OCI-LY7 (cell line): ENCODE results near the gene SELENOM. TPM values are rescaled to one million over a fixed set of nuclear protein-coding genes. Genes with fewer than 3 reads are reported as not detected.

ENCODE experiments used
- BruUV-seq: library from RNA; stranded (reverse); fragments of 400-500 nt; replicated peaks from 2 replicates; lab custom pipeline; 2021; lab: Mats Ljungman, UMichigan
- CTCF ChIA-PET: fragments of 300-600 bp; sonication (Branson Sonifier 250); formaldehyde crosslinking; loops from one replicate; lab custom pipeline; 2022; ENCODE audit warnings: antibody characterized with exemption; ENCODE audit not compliant: unreplicated experiment; lab: Charles Lee
- POLR2A ChIA-PET: fragments of 300-600 bp; sonication (Branson Sonifier 250); formaldehyde crosslinking; loops from one replicate; lab custom pipeline; 2022; ENCODE audit warnings: antibody characterized with exemption; lab: Charles Lee
- DNase-seq: peaks from one replicate; pipeline ENCODE4 v3.0.0-alpha.2; 2015; ENCODE audit warnings: low spot score
- H2AFZ ChIP-seq: fragments of 200-600 bp; sonication (generic), shearing (Covaris generic); 2 replicates; pipeline ENCODE4 v1.6.1; 2014; ENCODE audit warnings: mild to moderate bottlenecking, antibody characterized with exemption, low read length, moderate library complexity
- H3K27ac ChIP-seq: fragments of 200-600 bp; sonication (generic); 2 replicates; pipeline ENCODE4 v1.5.1; 2014; ENCODE audit warnings: mixed run types, low read depth, mild to moderate bottlenecking, moderate library complexity, low read length, inconsistent platforms; ENCODE audit not compliant: poor library complexity, severe bottlenecking
- H3K36me3 ChIP-seq: fragments of 200-600 bp; sonication (generic); 2 replicates; pipeline ENCODE4 v1.6.1; 2014; ENCODE audit warnings: mild to moderate bottlenecking, antibody characterized with exemption, low read length, moderate library complexity, mixed read lengths; ENCODE audit not compliant: insufficient read depth
- H3K4me1 ChIP-seq: fragments of 200-600 bp; sonication (generic); 2 replicates; pipeline ENCODE4 v1.5.1; 2014; ENCODE audit warnings: mild to moderate bottlenecking, low read length; ENCODE audit not compliant: insufficient read depth, poor library complexity, severe bottlenecking
- H3K4me2 ChIP-seq: fragments of 200-600 bp; sonication (generic); 2 replicates; pipeline ENCODE4 v1.6.1; 2014; ENCODE audit warnings: mild to moderate bottlenecking, low read length
- H3K4me3 ChIP-seq: fragments of 200-600 bp; sonication (generic); 2 replicates; pipeline ENCODE4 v1.5.1; 2014; ENCODE audit warnings: mild to moderate bottlenecking, low read depth, low read length; ENCODE audit not compliant: poor library complexity, severe bottlenecking
- H3K79me2 ChIP-seq: fragments of 200-600 bp; sonication (generic); 2 replicates; pipeline ENCODE4 v1.6.1; 2016; ENCODE audit warnings: low read depth, mild to moderate bottlenecking, low read length, moderate library complexity, mixed read lengths; ENCODE audit not compliant: insufficient read depth
- H3K9me2 ChIP-seq: fragments of 200-600 bp; sonication (generic); 2 replicates; pipeline ENCODE4 v1.6.1; 2016; ENCODE audit warnings: mild to moderate bottlenecking, low read length, mixed read lengths; ENCODE audit not compliant: insufficient read depth
- H3K9me3 ChIP-seq: fragments of 200-600 bp; sonication (generic); 2 replicates; pipeline ENCODE4 v1.6.1; 2014; ENCODE audit warnings: mild to moderate bottlenecking, mixed run types, low read length, mixed read lengths
- H4K20me1 ChIP-seq: fragments of 200-600 bp; sonication (generic); 2 replicates; pipeline ENCODE4 v1.6.1; 2014; ENCODE audit warnings: mild to moderate bottlenecking, antibody characterized with exemption, low read length, moderate library complexity, mixed read lengths; ENCODE audit not compliant: insufficient read depth
- EZH2phosphoT487 ChIP-seq: fragments of 200-600 bp; sonication (generic); IDR thresholded peaks from 2 replicates; pipeline ENCODE4 v1.6.1; 2018; ENCODE audit warnings: low read depth, borderline replicate concordance, mild to moderate bottlenecking, mixed run types, antibody characterized with exemption, low read length, moderate library complexity, mixed read lengths
- intact Hi-C: fragments of 100-400 bp; cut with micrococcal nuclease; formaldehyde crosslinking; loops from one replicate; pipeline ENCODE4 v1.10.0; 2022; ENCODE audit not compliant: unreplicated experiment
- total RNA-seq, 2 experiments: library from RNA; depleted of rRNA in 1 of 2; stranded (reverse); fragments of >200 nt in 1 of 2; shearing (Covaris generic) in 1 of 2; gene quantifications; 2 replicates each; pipeline ENCODE4 v1.2.3, GENCODE V29; 2014 to 2022
- TF ChIP-seq, protein P1 (sequence below): fragments of 200-600 bp; sonication (generic); conservative IDR thresholded peaks from 2 replicates; pipeline ENCODE4 v1.5.1; 2014; ENCODE audit warnings: mild to moderate bottlenecking, antibody characterized with exemption, low read length, moderate library complexity, mixed read lengths

Gene SELENOM
- total RNA-seq, 2 experiments from 2014 or later, result 0.55 to 1.4 TPM

DNA sequence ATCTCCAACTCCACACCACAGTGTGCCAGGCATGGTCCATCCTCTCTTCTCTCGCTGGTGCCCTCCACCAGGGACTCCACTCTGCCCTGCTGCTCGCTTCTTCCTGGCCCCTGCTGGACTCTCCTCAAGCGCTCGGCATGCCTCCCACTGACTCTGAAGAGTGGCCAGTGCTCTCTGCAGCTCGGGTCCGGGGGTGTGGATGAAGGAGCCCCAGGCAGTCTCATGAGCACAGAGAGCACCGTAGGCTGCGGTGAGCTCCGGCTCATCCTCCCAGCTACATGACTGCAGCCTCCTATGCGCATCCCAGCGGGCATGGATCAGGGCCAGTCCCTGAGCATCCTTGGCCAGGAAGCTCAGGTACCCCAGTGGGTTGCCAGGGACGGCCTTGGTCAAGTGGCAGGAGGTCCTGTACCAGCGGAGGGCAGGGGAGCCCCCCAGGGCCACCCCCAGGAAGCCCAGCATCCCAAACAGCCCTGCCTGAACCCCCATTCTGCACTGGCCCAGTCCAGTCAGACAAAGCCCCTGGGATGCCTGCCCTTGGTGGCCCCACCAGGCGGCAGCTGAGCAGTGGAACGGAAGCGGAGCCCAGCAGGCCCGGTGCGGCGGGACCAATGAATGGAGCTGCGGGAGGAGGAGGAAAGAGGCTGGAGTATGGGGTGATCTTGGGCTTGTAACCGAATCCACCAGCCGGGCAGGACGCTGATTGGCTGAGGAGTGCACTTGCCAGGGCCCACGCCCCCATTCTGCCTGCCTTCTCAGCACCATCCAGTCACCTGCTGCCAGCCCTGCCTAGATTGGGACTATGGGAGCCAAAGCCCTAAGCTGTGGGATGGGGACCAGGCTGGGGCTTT lies 32.7 kb upstream of the SELENOM start, which contains the start of gene PLA2G3:
TSS of gene PLA2G3 (minus strand) at position 643 of the 851 bp plus-strand sequence. CDS start at position 489, 154 bp downstream.
- Histone ChIP-seq H3K36me3 (no peaks in the 10 kb centered on the region), H3K79me2 (no peaks in the 10 kb centered on the region), H4K20me1 (no peaks in the 10 kb centered on the region), H3K4me1 (no peaks in the 10 kb centered on the region), H3K27ac (no peak within 1 kb of the TSS), H2AFZ (no peak within 1 kb of the TSS), H3K9me3 (no peaks in the 10 kb centered on the region), H3K4me3 (no peak within 1 kb of the TSS), H3K4me2 (no peak within 1 kb of the TSS), H3K9me2 (no peaks in the 10 kb centered on the region)
- TF ChIP-seq EZH2phosphoT487, result no peak
- TF ChIP-seq, protein P1, sequence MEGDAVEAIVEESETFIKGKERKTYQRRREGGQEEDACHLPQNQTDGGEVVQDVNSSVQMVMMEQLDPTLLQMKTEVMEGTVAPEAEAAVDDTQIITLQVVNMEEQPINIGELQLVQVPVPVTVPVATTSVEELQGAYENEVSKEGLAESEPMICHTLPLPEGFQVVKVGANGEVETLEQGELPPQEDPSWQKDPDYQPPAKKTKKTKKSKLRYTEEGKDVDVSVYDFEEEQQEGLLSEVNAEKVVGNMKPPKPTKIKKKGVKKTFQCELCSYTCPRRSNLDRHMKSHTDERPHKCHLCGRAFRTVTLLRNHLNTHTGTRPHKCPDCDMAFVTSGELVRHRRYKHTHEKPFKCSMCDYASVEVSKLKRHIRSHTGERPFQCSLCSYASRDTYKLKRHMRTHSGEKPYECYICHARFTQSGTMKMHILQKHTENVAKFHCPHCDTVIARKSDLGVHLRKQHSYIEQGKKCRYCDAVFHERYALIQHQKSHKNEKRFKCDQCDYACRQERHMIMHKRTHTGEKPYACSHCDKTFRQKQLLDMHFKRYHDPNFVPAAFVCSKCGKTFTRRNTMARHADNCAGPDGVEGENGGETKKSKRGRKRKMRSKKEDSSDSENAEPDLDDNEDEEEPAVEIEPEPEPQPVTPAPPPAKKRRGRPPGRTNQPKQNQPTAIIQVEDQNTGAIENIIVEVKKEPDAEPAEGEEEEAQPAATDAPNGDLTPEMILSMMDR, result no peak
- no TSS peak for BruUV-seq
- POLR2A ChIA-PET, result no interaction called here
- DNase-seq, result no peak
- intact Hi-C loops, result no loop called here
- CTCF ChIA-PET, result no interaction called here

DNA sequence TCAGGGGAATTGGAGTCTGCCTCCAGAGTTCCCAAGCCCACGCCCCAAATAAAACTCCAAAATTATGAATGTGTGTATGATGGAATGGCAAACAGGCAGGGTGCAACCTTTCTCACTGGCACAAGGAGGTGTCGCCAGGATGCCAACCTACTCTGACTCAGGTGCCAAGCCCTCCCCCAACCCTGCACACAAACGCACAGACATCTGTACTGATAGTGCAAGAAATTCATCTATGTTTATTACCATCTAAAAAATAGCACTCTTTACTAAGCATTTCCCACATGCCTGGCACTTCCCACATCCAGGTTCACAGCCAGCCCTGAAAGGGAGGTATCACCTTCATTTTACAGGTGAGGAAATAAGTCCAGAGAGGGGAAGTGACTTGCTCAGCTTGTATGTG lies 31.7 kb upstream of the SELENOM start:
- BruUV-seq, result no TSS peak

More for the DNA sequence above, 31.7 kb upstream of the SELENOM start:
- Histone ChIP-seq H3K4me2 (no peak overlapping the region), H3K4me1 (no peaks in the 10 kb centered on the region), H3K27ac (no peak overlapping the region), H3K9me2 (no peaks in the 10 kb centered on the region), H3K79me2 (no peaks in the 10 kb centered on the region), H2AFZ (no peak overlapping the region), H3K36me3 (no peaks in the 10 kb centered on the region), H3K9me3 (no peaks in the 10 kb centered on the region), H3K4me3 (no peak overlapping the region), H4K20me1 (no peaks in the 10 kb centered on the region)
- no peak for DNase-seq
- no peak for TF ChIP-seq EZH2phosphoT487
- TF ChIP-seq, protein P1, result no peak
- POLR2A ChIA-PET, result no interaction called here
- intact Hi-C loops, result no loop called here
- CTCF ChIA-PET, result no interaction called here
